ENCODE data around the gene DEAF1.

The DEAF1 gene

DNA sequence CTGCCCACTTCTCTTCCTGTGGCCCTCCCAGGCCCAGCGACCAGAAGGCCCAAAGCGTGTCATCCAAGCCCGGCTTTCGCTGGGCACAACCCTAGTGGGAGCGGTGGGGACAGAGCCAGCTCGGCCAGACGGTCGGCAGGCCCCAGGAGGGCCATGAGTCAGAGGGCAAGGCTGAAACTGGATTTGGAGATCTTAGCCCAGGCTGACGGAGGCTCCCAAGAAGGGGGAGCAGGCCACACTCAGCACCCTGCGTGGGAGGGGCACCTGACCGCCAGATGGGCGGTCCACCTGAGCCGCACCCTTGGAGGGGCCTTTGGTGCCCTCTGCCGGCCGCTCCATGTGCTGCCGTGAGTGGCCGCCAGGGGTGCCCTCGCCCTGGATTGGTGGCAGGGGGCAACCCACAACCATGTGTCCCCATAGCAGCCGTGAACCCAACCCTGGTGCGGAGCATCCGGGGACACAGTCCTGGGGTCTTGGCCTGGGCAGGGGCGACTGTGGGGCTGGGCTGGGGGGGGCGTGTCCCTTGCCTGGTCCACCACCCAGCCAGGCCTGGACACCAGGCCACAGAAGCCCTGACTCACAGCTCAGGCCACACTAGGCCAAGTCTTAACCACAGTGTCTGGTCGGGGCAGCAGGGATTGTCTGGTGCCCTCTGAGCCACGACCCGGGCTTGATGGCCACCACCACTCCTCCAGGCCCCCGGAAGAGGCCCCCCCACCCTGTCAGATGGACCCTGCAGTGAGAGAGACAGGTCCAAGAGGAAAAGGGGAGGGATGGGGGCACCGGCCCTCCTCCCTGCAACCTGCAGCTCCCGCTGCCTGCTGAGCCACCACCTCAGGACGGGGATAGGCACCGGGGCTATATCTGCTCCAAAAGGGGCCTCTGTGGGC lies 33.1 kb upstream of the DEAF1 start:
- Histone ChIP-seq H3K4me3 (ENCODE audit: low read length) (no peak overlapping the region), H3K27me3 (ENCODE audit: control insufficient read depth, insufficient read depth, low read length) (no peaks in the 10 kb centered on the region), H3K4me1 (ENCODE audit: control insufficient read depth, insufficient read depth, low read length) (peaks cover 4% of the 10 kb centered on the region), H3K36me3 (ENCODE audit: control insufficient read depth, insufficient read depth, low read length) (no peaks in the 10 kb centered on the region), H3K9me3 (ENCODE audit: control insufficient read depth, insufficient read depth, low read length) (no peaks in the 10 kb centered on the region), H3K27ac (ENCODE audit: low read length) (no peak overlapping the region)
- WGBS (ENCODE audit: insufficient coverage, insufficient read length): no CpG with 5 or more reads among the region's 31 CpGs
- no peak for DNase-seq (ENCODE audit: low read depth, low spot score)

GRCh38 chr11:727281-727701 lies 32.3 kb upstream of the DEAF1 start:
- DNase-seq (ENCODE audit: low read depth, low spot score): no peak
- H3K36me3 ChIP-seq (ENCODE audit: control insufficient read depth, insufficient read depth, low read length): no peaks in the 10 kb centered on the region
- WGBS (ENCODE audit: insufficient coverage, insufficient read length): no CpG with 5 or more reads among the region's 12 CpGs
- no peak overlapping the region for H3K4me3 ChIP-seq (ENCODE audit: low read length)
- no peaks in the 10 kb centered on the region for H3K9me3 ChIP-seq (ENCODE audit: control insufficient read depth, insufficient read depth, low read length)
- peaks cover 4% of the 10 kb centered on the region for H3K4me1 ChIP-seq (ENCODE audit: control insufficient read depth, insufficient read depth, low read length)
- no peaks in the 10 kb centered on the region for H3K27me3 ChIP-seq (ENCODE audit: control insufficient read depth, insufficient read depth, low read length)
- H3K27ac ChIP-seq (ENCODE audit: low read length): no peak overlapping the region

DNA sequence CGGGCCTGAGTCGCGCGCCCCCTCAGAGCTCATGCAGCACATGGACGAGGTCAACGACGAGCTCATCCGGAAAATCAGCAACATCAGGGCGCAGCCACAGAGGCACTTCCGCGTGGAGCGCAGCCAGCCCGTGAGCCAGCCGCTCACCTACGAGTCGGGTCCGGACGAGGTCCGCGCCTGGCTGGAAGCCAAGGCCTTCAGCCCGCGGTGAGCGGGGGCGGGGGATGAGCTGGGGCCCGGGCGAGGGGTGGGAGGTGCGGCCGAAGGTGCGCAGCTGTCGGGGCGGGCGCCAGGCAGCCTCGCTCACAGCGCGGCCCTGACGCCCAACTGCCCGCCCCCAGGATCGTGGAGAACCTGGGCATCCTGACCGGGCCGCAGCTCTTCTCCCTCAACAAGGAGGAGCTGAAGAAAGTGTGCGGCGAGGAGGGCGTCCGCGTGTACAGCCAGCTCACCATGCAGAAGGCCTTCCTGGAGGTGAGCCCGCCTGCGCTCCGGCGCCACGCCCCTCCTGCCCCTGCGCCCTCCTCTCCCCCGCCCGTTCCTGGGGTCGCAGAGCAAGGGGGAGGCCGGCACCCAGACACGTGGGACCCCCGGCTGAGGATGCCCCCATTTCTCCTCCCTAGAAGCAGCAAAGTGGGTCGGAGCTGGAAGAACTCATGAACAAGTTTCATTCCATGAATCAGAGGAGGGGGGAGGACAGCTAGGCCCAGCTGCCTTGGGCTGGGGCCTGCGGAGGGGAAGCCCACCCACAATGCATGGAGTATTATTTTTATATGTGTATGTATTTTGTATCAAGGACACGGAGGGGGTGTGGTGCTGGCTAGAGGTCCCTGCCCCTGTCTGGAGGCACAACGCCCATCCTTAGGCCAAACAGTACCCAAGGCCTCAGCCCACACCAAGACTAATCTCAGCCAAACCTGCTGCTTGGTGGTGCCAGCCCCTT lies 31.5 kb upstream of the DEAF1 start:
- Histone ChIP-seq H3K9me3 (ENCODE audit: control insufficient read depth, insufficient read depth, low read length) (no peaks in the 10 kb centered on the region), H3K27me3 (ENCODE audit: control insufficient read depth, insufficient read depth, low read length) (no peaks in the 10 kb centered on the region), H3K36me3 (ENCODE audit: control insufficient read depth, insufficient read depth, low read length) (no peaks in the 10 kb centered on the region), H3K4me3 (ENCODE audit: low read length) (peak overlapping the region; percentile 33; the same call in 1 of the 2 replicates), H3K4me1 (ENCODE audit: control insufficient read depth, insufficient read depth, low read length) (peaks cover 4% of the 10 kb centered on the region), H3K27ac (ENCODE audit: low read length) (no peak overlapping the region)
- DNase-seq (ENCODE audit: low read depth, low spot score): no peak
- no CpG with 5 or more reads among the region's 61 CpGs for WGBS (ENCODE audit: insufficient coverage, insufficient read length)

- no peak overlapping the region for H3K27ac ChIP-seq (ENCODE audit: low read length)
- H3K36me3 ChIP-seq (ENCODE audit: control insufficient read depth, insufficient read depth, low read length): no peaks in the 10 kb centered on the region
- no CpG with 5 or more reads among the region's 53 CpGs for WGBS (ENCODE audit: insufficient coverage, insufficient read length)
- peak overlapping the region; percentile 36; the same call in 1 of the 2 replicates for H3K4me3 ChIP-seq (ENCODE audit: low read length)
- no peaks in the 10 kb centered on the region for H3K9me3 ChIP-seq (ENCODE audit: control insufficient read depth, insufficient read depth, low read length)
- no peaks in the 10 kb centered on the region for H3K27me3 ChIP-seq (ENCODE audit: control insufficient read depth, insufficient read depth, low read length)
- H3K4me1 ChIP-seq (ENCODE audit: control insufficient read depth, insufficient read depth, low read length): peaks cover 4% of the 10 kb centered on the region
- DNase-seq (ENCODE audit: low read depth, low spot score): no peak
Measured at GRCh38 chr11:725624-726202, 30.7 kb upstream of the DEAF1 start.

GRCh38 chr11:724778-725386 lies 29.9 kb upstream of the DEAF1 start:
- H3K4me1 ChIP-seq (ENCODE audit: control insufficient read depth, insufficient read depth, low read length): peaks cover 6% of the 10 kb centered on the region
- no peak overlapping the region for H3K27ac ChIP-seq (ENCODE audit: low read length)
- H3K9me3 ChIP-seq (ENCODE audit: control insufficient read depth, insufficient read depth, low read length): no peaks in the 10 kb centered on the region
- no peak overlapping the region for H3K4me3 ChIP-seq (ENCODE audit: low read length)
- no peaks in the 10 kb centered on the region for H3K36me3 ChIP-seq (ENCODE audit: control insufficient read depth, insufficient read depth, low read length)
- WGBS (ENCODE audit: insufficient coverage, insufficient read length): no CpG with 5 or more reads among the region's 18 CpGs
- H3K27me3 ChIP-seq (ENCODE audit: control insufficient read depth, insufficient read depth, low read length): no peaks in the 10 kb centered on the region
- no peak for DNase-seq (ENCODE audit: low read depth, low spot score)

GRCh38 chr11:724049-724777 lies 29.2 kb upstream of the DEAF1 start:
- Histone ChIP-seq H3K27ac (ENCODE audit: low read length) (no peak overlapping the region), H3K4me3 (ENCODE audit: low read length) (no peak overlapping the region), H3K27me3 (ENCODE audit: control insufficient read depth, insufficient read depth, low read length) (no peaks in the 10 kb centered on the region), H3K36me3 (ENCODE audit: control insufficient read depth, insufficient read depth, low read length) (no peaks in the 10 kb centered on the region), H3K4me1 (ENCODE audit: control insufficient read depth, insufficient read depth, low read length) (peaks cover 6% of the 10 kb centered on the region), H3K9me3 (ENCODE audit: control insufficient read depth, insufficient read depth, low read length) (no peaks in the 10 kb centered on the region)
- DNase-seq (ENCODE audit: low read depth, low spot score): no peak
- no CpG with 5 or more reads among the region's 19 CpGs for WGBS (ENCODE audit: insufficient coverage, insufficient read length)

- no peaks in the 10 kb centered on the region for H3K36me3 ChIP-seq (ENCODE audit: control insufficient read depth, insufficient read depth, low read length)
- H3K4me1 ChIP-seq (ENCODE audit: control insufficient read depth, insufficient read depth, low read length): peaks cover 6% of the 10 kb centered on the region
- no peak overlapping the region for H3K4me3 ChIP-seq (ENCODE audit: low read length)
- no peak overlapping the region for H3K27ac ChIP-seq (ENCODE audit: low read length)
- no CpG with 5 or more reads among the region's 8 CpGs for WGBS (ENCODE audit: insufficient coverage, insufficient read length)
- DNase-seq (ENCODE audit: low read depth, low spot score): no peak
- no peaks in the 10 kb centered on the region for H3K27me3 ChIP-seq (ENCODE audit: control insufficient read depth, insufficient read depth, low read length)
- H3K9me3 ChIP-seq (ENCODE audit: control insufficient read depth, insufficient read depth, low read length): no peaks in the 10 kb centered on the region
Measured at GRCh38 chr11:723120-723883, 28.3 kb upstream of the DEAF1 start.

DNA sequence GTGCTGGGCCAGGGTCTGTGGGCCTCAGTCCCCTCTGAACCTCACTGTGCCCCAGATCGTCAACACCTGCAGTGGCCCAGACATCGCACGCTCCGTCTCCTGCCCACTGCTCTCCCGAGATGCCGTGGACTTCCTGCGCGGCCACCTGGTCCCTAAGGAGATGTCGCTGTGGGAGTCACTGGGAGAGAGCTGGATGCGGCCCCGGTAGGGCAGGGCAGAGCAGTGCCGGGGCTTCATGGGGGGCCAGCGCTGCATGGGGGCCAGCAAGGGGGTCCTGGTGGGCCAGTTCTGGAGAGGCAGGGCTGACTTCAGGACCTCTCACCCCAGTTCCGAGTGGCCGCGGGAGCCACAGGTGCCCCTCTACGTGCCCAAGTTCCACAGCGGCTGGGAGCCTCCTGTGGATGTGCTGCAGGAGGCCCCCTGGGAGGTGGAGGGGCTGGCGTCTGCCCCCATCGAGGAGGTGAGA lies 27.4 kb upstream of the DEAF1 start:
- Histone ChIP-seq H3K4me3 (ENCODE audit: low read length) (no peak overlapping the region), H3K4me1 (ENCODE audit: control insufficient read depth, insufficient read depth, low read length) (peaks cover 3% of the 10 kb centered on the region), H3K27ac (ENCODE audit: low read length) (no peak overlapping the region), H3K9me3 (ENCODE audit: control insufficient read depth, insufficient read depth, low read length) (no peaks in the 10 kb centered on the region), H3K27me3 (ENCODE audit: control insufficient read depth, insufficient read depth, low read length) (no peaks in the 10 kb centered on the region), H3K36me3 (ENCODE audit: control insufficient read depth, insufficient read depth, low read length) (no peaks in the 10 kb centered on the region)
- WGBS (ENCODE audit: insufficient coverage, insufficient read length): no CpG with 5 or more reads among the region's 20 CpGs
- no peak for DNase-seq (ENCODE audit: low read depth, low spot score)

DNA sequence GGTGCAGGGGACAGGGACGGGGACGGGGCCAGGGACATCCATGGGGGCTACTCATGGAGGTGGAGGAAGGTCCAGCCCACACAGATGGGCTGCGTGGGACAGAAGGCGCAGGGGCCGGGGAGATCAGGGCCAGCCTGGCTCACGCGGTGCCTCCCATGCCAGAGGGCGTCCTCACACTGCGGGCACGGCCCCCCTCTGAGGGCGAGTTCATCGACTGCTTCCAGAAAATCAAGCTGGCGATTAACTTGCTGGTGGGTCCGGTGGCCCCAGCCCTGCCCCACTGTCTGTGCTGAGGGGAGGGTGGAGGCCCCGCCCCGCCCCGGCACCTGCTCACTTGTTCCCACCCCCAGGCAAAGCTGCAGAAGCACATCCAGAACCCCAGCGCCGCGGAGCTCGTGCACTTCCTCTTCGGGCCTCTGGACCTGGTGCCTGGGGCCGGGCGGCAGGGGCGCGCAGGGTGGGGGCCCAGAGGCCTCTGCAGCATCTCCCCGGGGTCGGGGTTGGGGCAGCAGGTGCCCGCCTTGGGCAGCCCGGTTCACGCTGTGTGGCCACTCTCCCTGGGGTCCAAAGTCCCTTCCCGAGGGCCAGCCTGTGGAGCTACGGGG lies 26.8 kb upstream of the DEAF1 start:
- no peak overlapping the region for H3K27ac ChIP-seq (ENCODE audit: low read length)
- H3K36me3 ChIP-seq (ENCODE audit: control insufficient read depth, insufficient read depth, low read length): no peaks in the 10 kb centered on the region
- H3K4me1 ChIP-seq (ENCODE audit: control insufficient read depth, insufficient read depth, low read length): peaks cover 3% of the 10 kb centered on the region
- no peaks in the 10 kb centered on the region for H3K27me3 ChIP-seq (ENCODE audit: control insufficient read depth, insufficient read depth, low read length)
- H3K4me3 ChIP-seq (ENCODE audit: low read length): no peak overlapping the region
- no peak for DNase-seq (ENCODE audit: low read depth, low spot score)
- WGBS (ENCODE audit: insufficient coverage, insufficient read length): no CpG with 5 or more reads among the region's 33 CpGs
- H3K9me3 ChIP-seq (ENCODE audit: control insufficient read depth, insufficient read depth, low read length): no peaks in the 10 kb centered on the region
